ENCODE results near the gene CTNND2.

GRCh38 chr5:11261241-11261640 lies 643.0 kb downstream of the CTNND2 start:
- no peak for TF ChIP-seq CTCF (IDR thresholded peaks at IDR 0.05)
- no peak for TF ChIP-seq EZH2 (IDR thresholded peaks at IDR 0.05)
